ENCODE results near the gene LNX2. TPM values are rescaled to one million over a fixed set of nuclear protein-coding genes. Genes with fewer than 3 reads are reported as not detected.
A peak's percentile ranks its signal among the peaks of the same experiment; 100 is the strongest.

LNX2 gene
- total RNA-seq, 1 donor from 2014 or later: 29.7 TPM

- H3K4me1 ChIP-seq: no peaks in the 10 kb centered on the region
- TF ChIP-seq CTCF (IDR thresholded peaks at IDR 0.05): no peak
- ATAC-seq: no peak
- no peak for DNase-seq
- H3K4me3 ChIP-seq: no peak overlapping the region
- H3K9me3 ChIP-seq: no peaks in the 10 kb centered on the region
- intact Hi-C loops (cut with DNase I): no loop called here
- no peaks in the 10 kb centered on the region for H3K27me3 ChIP-seq (ENCODE audit: low read depth)
- peaks cover 18% of the 10 kb centered on the region for H3K36me3 ChIP-seq
- H3K27ac ChIP-seq: no peak overlapping the region
Measured at GRCh38 chr13:27578121-27579030, 42.0 kb downstream of the LNX2 start.

GRCh38 chr13:27574661-27575060 lies 45.7 kb downstream of the LNX2 start:
- peaks cover 9% of the 10 kb centered on the region for H3K36me3 ChIP-seq
- H3K27me3 ChIP-seq (ENCODE audit: low read depth): no peaks in the 10 kb centered on the region
- DNase-seq (no peak), ATAC-seq (no peak)
- no peaks in the 10 kb centered on the region for H3K9me3 ChIP-seq
- H3K4me1 ChIP-seq: no peaks in the 10 kb centered on the region
- no peak overlapping the region for H3K27ac ChIP-seq
- H3K4me3 ChIP-seq: no peak overlapping the region
- TF ChIP-seq CTCF (IDR thresholded peaks at IDR 0.05): no peak
- intact Hi-C loops (cut with DNase I): no loop called here

GRCh38 chr13:27573265-27573664 lies 47.1 kb downstream of the LNX2 start:
- TF ChIP-seq CTCF (IDR thresholded peaks at IDR 0.05): no peak
- no peak overlapping the region for H3K27ac ChIP-seq
- no peak for DNase-seq
- H3K4me3 ChIP-seq: no peak overlapping the region
- no peaks in the 10 kb centered on the region for H3K27me3 ChIP-seq (ENCODE audit: low read depth)
- ATAC-seq: peak in 1 of 2 donors; percentile 36
- no peaks in the 10 kb centered on the region for H3K9me3 ChIP-seq
- H3K36me3 ChIP-seq: peaks cover 18% of the 10 kb centered on the region
- intact Hi-C loops (cut with DNase I): no loop called here
- no peaks in the 10 kb centered on the region for H3K4me1 ChIP-seq

GRCh38 chr13:27572234-27572901 lies 48.0 kb downstream of the LNX2 start:
- Histone ChIP-seq H3K36me3 (peaks cover 21% of the 10 kb centered on the region), H3K4me1 (no peaks in the 10 kb centered on the region), H3K27me3 (ENCODE audit: low read depth) (no peaks in the 10 kb centered on the region), H3K4me3 (no peak overlapping the region), H3K9me3 (no peaks in the 10 kb centered on the region), H3K27ac (no peak overlapping the region)
- no peak for TF ChIP-seq CTCF (IDR thresholded peaks at IDR 0.05)
- DNase-seq (no peak), ATAC-seq (peak in 1 of 2 donors; percentile 23)
- intact Hi-C loops (cut with DNase I): no loop called here

- H3K4me1 ChIP-seq: no peaks in the 10 kb centered on the region
- H3K9me3 ChIP-seq: no peaks in the 10 kb centered on the region
- TF ChIP-seq CTCF (IDR thresholded peaks at IDR 0.05): no peak
- no peak overlapping the region for H3K4me3 ChIP-seq
- DNase-seq (no peak), ATAC-seq (no peak)
- H3K27me3 ChIP-seq (ENCODE audit: low read depth): no peaks in the 10 kb centered on the region
- H3K36me3 ChIP-seq: peaks cover 36% of the 10 kb centered on the region
- no peak overlapping the region for H3K27ac ChIP-seq
- intact Hi-C loops (cut with DNase I): no loop called here
Measured at GRCh38 chr13:27570906-27571305, 49.4 kb downstream of the LNX2 start.
